Measurements from ENCODE around the gene LYPD5. TPM values are rescaled to one million over a fixed set of nuclear protein-coding genes. Genes with fewer than 3 reads are reported as not detected.

The LYPD5 gene
- total RNA-seq, 1 experiment from 2014 or later, result 0.87 TPM

DNA sequence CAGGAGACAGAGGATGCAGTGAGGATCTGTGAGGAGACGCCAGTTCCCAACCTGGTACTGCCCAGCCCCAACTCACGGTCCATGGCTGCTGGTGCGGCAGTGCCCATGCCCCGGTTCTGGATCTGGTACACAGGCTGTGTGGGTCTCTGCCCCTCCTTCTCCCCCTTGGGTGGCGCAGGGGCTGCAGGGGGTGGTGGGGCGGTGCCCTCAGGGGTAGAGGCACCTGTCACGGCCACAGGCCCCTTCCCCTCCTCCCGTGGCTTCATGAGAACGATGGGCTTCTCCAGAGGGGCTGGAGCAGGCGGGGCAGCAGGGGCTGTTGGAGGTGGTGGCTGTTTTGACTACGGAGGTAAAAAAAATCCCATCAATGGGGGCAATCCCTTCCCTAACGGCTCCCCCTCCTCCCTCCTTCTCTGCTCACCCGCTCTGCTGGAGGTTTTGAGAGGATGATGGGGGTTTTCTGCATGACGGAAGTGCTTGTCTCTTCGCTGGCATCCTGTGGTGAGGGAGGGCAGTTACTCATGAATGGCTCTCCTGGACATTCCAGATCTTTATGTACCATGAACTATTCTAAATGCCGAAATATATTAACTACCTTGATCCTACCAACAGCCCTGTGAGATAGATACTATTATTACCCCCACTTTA is 54.6 kb downstream of the LYPD5 start:
- ChIA-PET POLR2A (no interaction called here), CTCF (no interaction called here)
- BruUV-seq (replicated peaks), result no TSS peak
- H3K27ac ChIP-seq (ENCODE audit: low read length), result no peak overlapping the region
- no peak for DNase-seq (ENCODE audit: low read depth, low spot score)
- intact Hi-C loops (cut with micrococcal nuclease; ENCODE audit: unreplicated experiment), result no loop called here
- H3K27me3 ChIP-seq (ENCODE audit: control insufficient read depth, insufficient read depth, low read length), result no peaks in the 10 kb centered on the region
- TF ChIP-seq POLR2AphosphoS5 (IDR thresholded peaks at IDR 0.05; ENCODE audit: low read depth, low read length) (no peak), TCF7L2 (IDR thresholded peaks at IDR 0.05; ENCODE audit: low read depth, low read length) (no peak)
- TF ChIP-seq, protein P1, sequence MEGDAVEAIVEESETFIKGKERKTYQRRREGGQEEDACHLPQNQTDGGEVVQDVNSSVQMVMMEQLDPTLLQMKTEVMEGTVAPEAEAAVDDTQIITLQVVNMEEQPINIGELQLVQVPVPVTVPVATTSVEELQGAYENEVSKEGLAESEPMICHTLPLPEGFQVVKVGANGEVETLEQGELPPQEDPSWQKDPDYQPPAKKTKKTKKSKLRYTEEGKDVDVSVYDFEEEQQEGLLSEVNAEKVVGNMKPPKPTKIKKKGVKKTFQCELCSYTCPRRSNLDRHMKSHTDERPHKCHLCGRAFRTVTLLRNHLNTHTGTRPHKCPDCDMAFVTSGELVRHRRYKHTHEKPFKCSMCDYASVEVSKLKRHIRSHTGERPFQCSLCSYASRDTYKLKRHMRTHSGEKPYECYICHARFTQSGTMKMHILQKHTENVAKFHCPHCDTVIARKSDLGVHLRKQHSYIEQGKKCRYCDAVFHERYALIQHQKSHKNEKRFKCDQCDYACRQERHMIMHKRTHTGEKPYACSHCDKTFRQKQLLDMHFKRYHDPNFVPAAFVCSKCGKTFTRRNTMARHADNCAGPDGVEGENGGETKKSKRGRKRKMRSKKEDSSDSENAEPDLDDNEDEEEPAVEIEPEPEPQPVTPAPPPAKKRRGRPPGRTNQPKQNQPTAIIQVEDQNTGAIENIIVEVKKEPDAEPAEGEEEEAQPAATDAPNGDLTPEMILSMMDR (IDR thresholded peaks at IDR 0.05), result no peak
- in situ Hi-C loops (cut with HindIII; ENCODE audit: low pct_unique_long_range_greater_than_20kb, low sequenced_read_pairs), result no loop called here
- H3K4me1 ChIP-seq (ENCODE audit: control insufficient read depth, insufficient read depth, low read length), result no peaks in the 10 kb centered on the region
- H3K36me3 ChIP-seq (ENCODE audit: control insufficient read depth, insufficient read depth, low read length), result peaks cover 11% of the 10 kb centered on the region
- H3K4me3 ChIP-seq (ENCODE audit: low read depth in 2 of 2, low read length in 2 of 2), result no peak overlapping the region
- no peak for ATAC-seq
- H3K9me3 ChIP-seq (ENCODE audit: control insufficient read depth, insufficient read depth, low read depth, low read length), result no peaks in the 10 kb centered on the region

Other genes starting within 250 kb of the LYPD5 start
- 20.1 TPM for gene XRCC1, start 226.9 kb downstream of the LYPD5 start, total RNA-seq (2021; ENCODE audit: unreplicated experiment)
- gene PINLYP, start 226.6 kb downstream of the LYPD5 start, total RNA-seq (2021; ENCODE audit: unreplicated experiment), result 0.21 TPM
- 20.4 TPM for gene IRGQ, start 206.3 kb downstream of the LYPD5 start, total RNA-seq (2021; ENCODE audit: unreplicated experiment)
- 14.1 TPM for gene ZNF576, start 205.9 kb downstream of the LYPD5 start, total RNA-seq (2021; ENCODE audit: unreplicated experiment)
- 0.10 TPM for gene SRRM5, start 190.4 kb downstream of the LYPD5 start, total RNA-seq (2021; ENCODE audit: unreplicated experiment)
- 45.6 TPM for gene ZNF428, start 182.8 kb downstream of the LYPD5 start, total RNA-seq (2021; ENCODE audit: unreplicated experiment)
- 2.7 TPM for gene CADM4, start 162.6 kb downstream of the LYPD5 start, total RNA-seq (2021; ENCODE audit: unreplicated experiment)
- gene PLAUR, start 132.3 kb downstream of the LYPD5 start, total RNA-seq (2021; ENCODE audit: unreplicated experiment), result 5.3 TPM
- not detected for gene IRGC, start 86.4 kb downstream of the LYPD5 start, total RNA-seq (2021; ENCODE audit: unreplicated experiment)
- gene SMG9, start 47.5 kb downstream of the LYPD5 start, total RNA-seq (2021; ENCODE audit: unreplicated experiment), result 49.9 TPM
- gene KCNN4, start 21.5 kb downstream of the LYPD5 start, total RNA-seq (2021; ENCODE audit: unreplicated experiment), result 29.7 TPM
- 6.9 TPM for gene ZNF283, start 24.9 kb upstream of the LYPD5 start, total RNA-seq (2021; ENCODE audit: unreplicated experiment)
- gene ZNF404, start 81.5 kb upstream of the LYPD5 start, total RNA-seq (2021; ENCODE audit: unreplicated experiment), result 2.4 TPM
- gene ZNF45, start 132.8 kb upstream of the LYPD5 start, total RNA-seq (2021; ENCODE audit: unreplicated experiment), result 10.7 TPM
- gene ZNF221, start 148.8 kb upstream of the LYPD5 start, total RNA-seq (2021; ENCODE audit: unreplicated experiment), result 2.8 TPM
- 5.0 TPM for gene ZNF155, start 181.7 kb upstream of the LYPD5 start, total RNA-seq (2021; ENCODE audit: unreplicated experiment)
- gene ZNF230, start 200.5 kb upstream of the LYPD5 start, total RNA-seq (2021; ENCODE audit: unreplicated experiment), result 4.2 TPM
- 3.1 TPM for gene ZNF222, start 222.9 kb upstream of the LYPD5 start, total RNA-seq (2021; ENCODE audit: unreplicated experiment)
- 2.2 TPM for gene ZNF223, start 249.6 kb upstream of the LYPD5 start, total RNA-seq (2021; ENCODE audit: unreplicated experiment)